Left lung (tissue), 10 donors: ENCODE results near the gene GOSR2. TPM values are rescaled to one million over a fixed set of nuclear protein-coding genes. Genes with fewer than 3 reads are reported as not detected.

Experiments
- ATAC-seq: fragments of 200-7000 bp; cut with Tn5 transposase; one replicate; pipeline ENCODE4 v1.9.1; 2020; ENCODE audit warnings: moderate library complexity
- DNase-seq, 4 donors: peaks; one replicate each; pipeline ENCODE4 v3.0.0-alpha.2; 2013 to 2020
- H3K27ac ChIP-seq, 2 donors: fragments of 200-600 bp; sonication (generic) in 1 of 2; one replicate each; pipeline versions ENCODE4 v1.5.0 to v1.8.0; 2020 to 2021
- H3K27me3 ChIP-seq, 2 donors: fragments of 200-600 bp; sonication (generic) in 1 of 2; one replicate each; pipeline versions ENCODE4 v1.5.0 to v1.8.0; 2020 to 2021
- H3K36me3 ChIP-seq, 2 donors: fragments of 200-600 bp; sonication (generic) in 1 of 2; one replicate each; pipeline versions ENCODE4 v1.5.0 to v1.8.0; 2020 to 2021
- H3K4me1 ChIP-seq, 2 donors: fragments of 200-600 bp; one replicate each; pipeline ENCODE4 v1.8.0; 2021
- H3K4me3 ChIP-seq, 2 donors: fragments of 200-600 bp; sonication (generic) in 1 of 2; one replicate each; pipeline versions ENCODE4 v1.5.0 to v1.8.0; 2020 to 2021; ENCODE audit warnings: mild to moderate bottlenecking in 1 of 2
- H3K9me3 ChIP-seq, 2 donors: fragments of 200-600 bp; sonication (generic) in 1 of 2; one replicate each; pipeline versions ENCODE4 v1.5.0 to v1.8.0; 2020 to 2021
- intact Hi-C, 2 donors: fragments of 100-400 bp; cut with DNase I; formaldehyde crosslinking; loops; one replicate each; pipeline versions ENCODE4 v1.11.2 to v1.14.2; 2022
- polyA plus RNA-seq, 6 donors: library from polyadenylated mRNA; unstranded; fragments of 120-200 nt; gene quantifications; one replicate each; pipeline ENCODE4 v1.2.1, GENCODE V29; 2013; ENCODE audit not compliant: insufficient read length in 6 of 6
- total RNA-seq, 2 donors: library from RNA; stranded (reverse); fragmentation: NEBNext Ultra II Directional; extraction: Animal tissue kit (Norgen Biotek cat#: 25700); gene quantifications; one replicate each; pipeline ENCODE4 v1.2.1, GENCODE V29; 2021
- TF ChIP-seq, protein P1 (sequence below), 2 donors: fragments of 200-600 bp; sonication (generic) in 1 of 2; IDR thresholded peaks; one replicate each; pipeline versions ENCODE4 v1.5.0 to v1.8.0; 2021; ENCODE audit warnings: antibody characterized with exemption in 2 of 2
- donor health status: DM: no; HTN: yes; CAD: no.
- donor health status: DM: no; HTN: no; CAD: no.

The GOSR2 gene
- total and polyA plus RNA-seq, 8 donors: 42.5 to 67.4 (median 47.6) TPM

DNA sequence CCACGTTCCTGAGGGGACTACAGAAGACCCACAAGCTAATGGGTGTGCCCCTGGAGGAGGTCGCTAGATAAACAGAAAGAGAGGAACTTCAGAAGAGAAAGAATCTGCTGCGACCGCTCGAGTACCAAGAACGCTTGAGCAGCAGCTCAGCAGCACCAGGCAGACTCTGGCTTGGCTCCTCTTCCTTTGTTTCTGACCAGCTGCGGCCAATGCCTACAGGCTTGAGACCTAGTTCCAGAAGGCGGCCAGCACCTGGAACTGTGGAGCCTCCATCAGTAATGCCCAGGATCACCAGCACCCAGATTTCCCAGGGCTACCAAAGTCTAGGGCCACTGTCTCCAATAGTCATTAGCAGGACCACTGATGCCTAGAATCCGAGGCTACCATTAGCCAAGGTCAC, 26.0 kb upstream of the GOSR2 start:
- Histone ChIP-seq H3K27me3 (peaks cover 0 to 33% of the 10 kb centered on the region in 2 donors), H3K4me3 (no peak overlapping the region), H3K27ac (no peak overlapping the region), H3K36me3 (no peaks in the 10 kb centered on the region), H3K4me1 (no peaks in the 10 kb centered on the region), H3K9me3 (peaks cover 0 to 6% of the 10 kb centered on the region in 2 donors)
- no peak for ATAC-seq
- TF ChIP-seq, protein P1, sequence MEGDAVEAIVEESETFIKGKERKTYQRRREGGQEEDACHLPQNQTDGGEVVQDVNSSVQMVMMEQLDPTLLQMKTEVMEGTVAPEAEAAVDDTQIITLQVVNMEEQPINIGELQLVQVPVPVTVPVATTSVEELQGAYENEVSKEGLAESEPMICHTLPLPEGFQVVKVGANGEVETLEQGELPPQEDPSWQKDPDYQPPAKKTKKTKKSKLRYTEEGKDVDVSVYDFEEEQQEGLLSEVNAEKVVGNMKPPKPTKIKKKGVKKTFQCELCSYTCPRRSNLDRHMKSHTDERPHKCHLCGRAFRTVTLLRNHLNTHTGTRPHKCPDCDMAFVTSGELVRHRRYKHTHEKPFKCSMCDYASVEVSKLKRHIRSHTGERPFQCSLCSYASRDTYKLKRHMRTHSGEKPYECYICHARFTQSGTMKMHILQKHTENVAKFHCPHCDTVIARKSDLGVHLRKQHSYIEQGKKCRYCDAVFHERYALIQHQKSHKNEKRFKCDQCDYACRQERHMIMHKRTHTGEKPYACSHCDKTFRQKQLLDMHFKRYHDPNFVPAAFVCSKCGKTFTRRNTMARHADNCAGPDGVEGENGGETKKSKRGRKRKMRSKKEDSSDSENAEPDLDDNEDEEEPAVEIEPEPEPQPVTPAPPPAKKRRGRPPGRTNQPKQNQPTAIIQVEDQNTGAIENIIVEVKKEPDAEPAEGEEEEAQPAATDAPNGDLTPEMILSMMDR (IDR thresholded peaks at IDR 0.05): no peak
- DNase-seq: no peak
- intact Hi-C loops: no loop called here

DNA sequence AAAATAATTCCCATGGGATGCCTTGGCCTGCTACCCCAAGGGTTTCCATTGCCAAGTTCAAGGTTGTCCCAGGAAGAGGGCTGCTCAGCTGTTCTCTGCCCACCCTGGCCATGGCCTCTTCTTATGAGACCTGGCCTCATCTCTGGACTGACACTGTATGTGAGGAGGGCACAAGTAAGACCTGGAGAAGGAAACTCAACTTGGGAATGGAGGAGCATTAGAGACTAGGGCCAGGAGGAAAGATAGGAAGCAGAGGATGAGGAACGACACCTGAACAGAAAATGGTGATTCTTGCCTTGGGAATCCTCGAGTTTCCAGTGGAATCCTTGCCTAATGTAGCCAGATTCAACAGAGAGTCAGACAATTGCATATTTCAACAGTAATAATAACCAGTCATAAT, 24.6 kb upstream of the GOSR2 start:
- ATAC-seq (no peak), DNase-seq (no peak)
- no peaks in the 10 kb centered on the region for H3K4me1 ChIP-seq
- intact Hi-C loops: no loop called here
- TF ChIP-seq, protein P1 (IDR thresholded peaks at IDR 0.05): no peak
- H3K36me3 ChIP-seq: no peaks in the 10 kb centered on the region
- peaks cover 0 to 23% of the 10 kb centered on the region in 2 donors for H3K27me3 ChIP-seq
- no peak overlapping the region for H3K4me3 ChIP-seq
- H3K9me3 ChIP-seq: peaks cover 0 to 6% of the 10 kb centered on the region in 2 donors
- H3K27ac ChIP-seq: no peak overlapping the region

DNA sequence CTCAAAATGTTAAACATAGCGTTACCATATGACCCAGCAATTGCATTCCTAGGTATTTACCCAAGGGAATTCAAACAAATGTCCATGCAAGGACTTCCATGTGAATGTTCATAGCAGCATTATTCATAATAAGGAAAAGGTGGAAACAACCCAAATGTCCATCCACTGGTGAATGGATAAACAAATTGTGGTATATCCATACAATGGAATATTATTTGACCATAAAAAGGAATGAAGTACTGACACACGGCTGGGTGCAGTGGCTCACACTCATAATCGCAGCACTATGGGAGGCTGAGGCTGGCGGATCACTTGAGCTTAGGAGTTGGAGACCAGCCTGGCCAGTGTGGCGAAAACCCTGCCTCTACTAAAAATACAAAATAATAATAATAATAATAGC, 24.1 kb upstream of the GOSR2 start:
- intact Hi-C loops: no loop called here
- Histone ChIP-seq H3K4me3 (no peak overlapping the region), H3K4me1 (no peaks in the 10 kb centered on the region), H3K27ac (no peak overlapping the region), H3K27me3 (peaks cover 0 to 18% of the 10 kb centered on the region in 2 donors), H3K9me3 (peaks cover 0 to 6% of the 10 kb centered on the region in 2 donors), H3K36me3 (no peaks in the 10 kb centered on the region)
- ATAC-seq (no peak), DNase-seq (no peak)
- TF ChIP-seq, protein P1 (IDR thresholded peaks at IDR 0.05): no peak

DNA sequence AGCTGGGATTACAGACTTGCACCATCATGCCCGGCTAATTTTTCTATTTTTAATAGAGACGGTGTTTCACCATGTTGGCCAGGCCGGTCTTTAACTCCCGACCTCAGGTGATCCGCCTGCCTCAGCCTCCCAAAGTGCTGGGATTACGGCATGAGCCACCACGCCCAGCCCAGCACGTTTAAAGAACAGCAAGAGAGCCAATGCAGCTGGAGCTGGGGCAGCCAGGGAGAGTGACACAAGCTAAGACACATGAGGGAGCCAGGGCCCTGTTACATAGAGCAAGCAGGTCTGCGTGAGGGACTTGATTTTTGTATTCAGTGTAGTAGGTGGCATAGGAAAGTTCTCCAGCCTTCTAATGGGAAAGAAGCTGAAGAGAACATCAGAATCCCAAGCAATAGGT, 21.7 kb upstream of the GOSR2 start:
- H3K27me3 ChIP-seq: no peaks in the 10 kb centered on the region
- intact Hi-C loops: no loop called here
- TF ChIP-seq, protein P1 (IDR thresholded peaks at IDR 0.05): no peak
- peaks cover 0 to 6% of the 10 kb centered on the region in 2 donors for H3K4me1 ChIP-seq
- H3K4me3 ChIP-seq: no peak overlapping the region
- DNase-seq: no peak
- H3K36me3 ChIP-seq: no peaks in the 10 kb centered on the region
- H3K27ac ChIP-seq: no peak overlapping the region
- peaks cover 0 to 6% of the 10 kb centered on the region in 2 donors for H3K9me3 ChIP-seq
- no peak for ATAC-seq

DNA sequence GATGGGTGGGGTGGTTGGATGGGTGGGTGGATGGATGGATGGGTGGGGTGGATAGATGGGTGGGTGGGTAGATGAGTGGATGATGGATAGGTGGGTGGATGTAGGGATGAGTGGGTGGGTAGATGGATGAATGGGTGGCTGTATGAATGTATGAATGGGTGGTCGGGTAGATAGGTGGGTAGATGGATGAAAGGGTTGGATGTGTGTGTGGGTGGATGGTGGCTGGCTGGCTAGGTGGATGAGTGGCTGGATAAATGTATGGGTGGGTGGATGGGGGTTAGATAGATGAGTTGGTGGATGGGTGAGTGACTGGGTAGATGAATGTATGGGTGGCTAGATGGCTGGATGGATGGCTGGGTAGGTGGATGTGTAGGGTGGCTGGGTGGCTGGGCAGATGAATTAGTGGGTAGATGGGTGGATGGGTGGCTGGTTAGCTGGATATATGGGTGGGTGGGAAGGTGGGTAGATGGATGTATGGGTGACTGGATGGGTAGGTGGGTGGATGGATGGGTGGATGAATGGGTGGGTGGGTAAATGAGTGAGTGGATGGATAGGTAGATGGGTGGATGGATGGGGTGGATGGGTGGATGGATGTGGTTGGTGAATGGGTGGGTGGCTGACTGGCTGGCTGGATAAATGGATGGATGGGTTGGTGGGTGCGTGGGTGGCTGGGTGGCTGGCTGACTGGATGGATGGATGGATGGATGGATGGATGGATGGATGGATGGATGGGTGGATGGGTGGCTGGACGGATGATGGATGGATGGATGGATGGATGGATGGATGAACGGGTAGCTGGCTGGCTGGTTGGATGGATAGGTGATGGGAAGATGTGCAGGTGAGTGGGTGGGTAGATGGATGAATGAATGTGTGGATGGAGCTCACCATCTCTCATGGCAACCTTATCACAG, 18.9 kb upstream of the GOSR2 start:
- H3K4me3 ChIP-seq: no peak overlapping the region
- H3K9me3 ChIP-seq: peaks cover 0 to 1% of the 10 kb centered on the region in 2 donors
- intact Hi-C loops: no loop called here
- DNase-seq: no peak
- TF ChIP-seq, protein P1 (IDR thresholded peaks at IDR 0.05): no peak
- H3K4me1 ChIP-seq: peaks cover 0 to 8% of the 10 kb centered on the region in 2 donors
- peaks cover 0 to 9% of the 10 kb centered on the region in 2 donors for H3K27me3 ChIP-seq
- no peak for ATAC-seq
- H3K36me3 ChIP-seq: no peaks in the 10 kb centered on the region
- no peak overlapping the region for H3K27ac ChIP-seq
